HG02798 (cell line): ENCODE results near the gene FBLN5.

Experiments used
- ATAC-seq: cut with Tn5 transposase; IDR thresholded peaks from one replicate; pipeline ENCODE4 v1.9.1; 2021; ENCODE audit warnings: mild to moderate bottlenecking; ENCODE audit not compliant: unreplicated experiment, poor library complexity

Gene FBLN5

GRCh38 chr14:91947475-91948184, at the start of gene FBLN5:
Gene FBLN5 (minus strand): TSS chr14:91947694. CDS start chr14:91947229, 465 bp downstream.
- no peak for ATAC-seq

GRCh38 chr14:91996948-91997371, 49.5 kb upstream of the FBLN5 start:
- ATAC-seq = no peak

GRCh38 chr14:91987192-91987591, 39.7 kb upstream of the FBLN5 start:
- ATAC-seq = no peak

- ATAC-seq = no peak
These were observed 38.2 kb upstream of the FBLN5 start for GRCh38 chr14:91985521-91986255.

- no peak for ATAC-seq
These were observed 37.5 kb upstream of the FBLN5 start for GRCh38 chr14:91985008-91985407.

GRCh38 chr14:91983588-91983987, 36.1 kb upstream of the FBLN5 start:
- ATAC-seq = no peak

GRCh38 chr14:91980157-91980556, 32.7 kb upstream of the FBLN5 start:
- peak; percentile 42 for ATAC-seq

GRCh38 chr14:91977884-91978283, 30.4 kb upstream of the FBLN5 start:
- no peak for ATAC-seq

GRCh38 chr14:91975763-91976162, 28.3 kb upstream of the FBLN5 start:
- no peak for ATAC-seq

GRCh38 chr14:91971188-91971778, 23.8 kb upstream of the FBLN5 start:
- no peak for ATAC-seq

GRCh38 chr14:91968280-91968679, 20.8 kb upstream of the FBLN5 start:
- ATAC-seq = no peak

- no peak for ATAC-seq
These were observed 17.2 kb upstream of the FBLN5 start for GRCh38 chr14:91964724-91965123.

GRCh38 chr14:91964011-91964410, 16.5 kb upstream of the FBLN5 start:
- no peak for ATAC-seq

- no peak for ATAC-seq
These were observed 16.0 kb upstream of the FBLN5 start for GRCh38 chr14:91963465-91963864.

GRCh38 chr14:91961297-91962220, 14.1 kb upstream of the FBLN5 start:
- no peak for ATAC-seq

GRCh38 chr14:91957876-91958313, 10.4 kb upstream of the FBLN5 start:
- ATAC-seq = no peak

GRCh38 chr14:91956616-91957015, 9.1 kb upstream of the FBLN5 start:
- ATAC-seq = no peak

- no peak for ATAC-seq
These were observed 7.7 kb upstream of the FBLN5 start for GRCh38 chr14:91955168-91955567.

- no peak for ATAC-seq
These were observed 5.9 kb upstream of the FBLN5 start for GRCh38 chr14:91953170-91953985.
